Erythroblast (primary cell): ENCODE data around the gene ADAM17.

Experiments used
- GATA1 ChIP-seq: IDR thresholded peaks from 2 replicates; pipeline ENCODE4 v1.6.1; 2011; ENCODE audit warnings: low read depth, mild to moderate bottlenecking, control low read depth, low read length, moderate library complexity
- POLR2A ChIP-seq: IDR thresholded peaks from 2 replicates; pipeline ENCODE4 v1.6.1; 2011; ENCODE audit warnings: mild to moderate bottlenecking, low read length

DNA sequence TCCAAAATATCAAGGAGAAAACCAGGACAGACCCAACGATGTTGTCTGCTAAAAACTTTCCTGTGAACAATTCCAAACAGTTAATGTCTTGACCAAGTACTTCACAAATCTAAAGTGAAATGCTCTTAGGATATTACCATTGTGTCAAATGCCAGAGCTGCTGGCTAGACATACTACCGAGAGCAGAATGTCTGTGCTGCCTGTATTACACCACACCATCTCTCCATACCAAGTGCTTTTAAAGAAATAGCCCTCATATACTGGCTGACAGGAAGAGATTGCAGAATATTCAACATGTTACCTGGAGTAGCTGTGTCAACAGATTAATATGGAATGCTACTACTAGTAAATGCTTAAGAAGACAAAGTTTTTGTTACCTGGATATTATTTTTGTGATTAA, 62.7 kb downstream of the ADAM17 start:
- TF ChIP-seq POLR2A (no peak), GATA1 (no peak)
